ENCODE results near the gene CPNE9. TPM values are rescaled to one million over a fixed set of nuclear protein-coding genes. Genes with fewer than 3 reads are reported as not detected.

The CPNE9 gene
- total and polyA plus RNA-seq, 2 of the 8 experiments (the other 6 are each of a cell fraction or from before 2014, with no cell fraction given), result 4.8 to 6.0 TPM

GRCh38 chr3:9768141-9768775 is 64.6 kb downstream of the CPNE9 start:
- ChIA-PET CTCF (ENCODE audit: partially characterized antibody) (interaction anchor here (0.9 to 1.6 kb wide), 4 partner anchors 14 to 40 kb away, joined by 3 to 5 read pairs (median 4); no protein-coding TSS in a partner anchor), POLR2A (ENCODE audit: partially characterized antibody) (interaction anchor here (1.4 to 5.2 kb wide), 4 partner anchors 8 to 25 kb away, joined by 6 to 43 read pairs (median 12); partner anchors contain the start of genes ARPC4, OGG1 and TADA3)
- no peaks in the 10 kb centered on the region for H3K79me2 ChIP-seq (ENCODE audit: control insufficient read depth in 1 of 2, insufficient read depth in 2 of 2, low read length in 2 of 2)
- no peak overlapping the region for H4K8ac ChIP-seq (ENCODE audit: extremely low read depth, insufficient read depth, low read length)
- no peak overlapping the region for H4K5ac ChIP-seq (ENCODE audit: insufficient read length, low read depth, low read length)
- H3K27me3 ChIP-seq (replicated peaks in 1 of 4; ENCODE audit: control insufficient read depth in 3 of 4, extremely low read depth in 1 of 4, insufficient read depth in 3 of 4, low read length in 3 of 4), result peaks cover 1 to 28% (median 23%) of the 10 kb centered on the region in 4 experiments; a peak in 6 of 7 replicates
- H3K14ac ChIP-seq (ENCODE audit: insufficient read length), result no peak overlapping the region
- no peaks in the 10 kb centered on the region for H3K79me1 ChIP-seq (ENCODE audit: low read depth, low read length)
- H3K4me3 ChIP-seq (ENCODE audit: extremely low read depth in 1 of 4, insufficient read depth in 2 of 4, low read depth in 3 of 4, low read length in 4 of 4), result no peak overlapping the region
- H3K36me3 ChIP-seq (ENCODE audit: control insufficient read depth in 2 of 4, insufficient read depth in 4 of 4, low read length in 3 of 4), result no peaks in the 10 kb centered on the region
- no peak overlapping the region for H4K91ac ChIP-seq (replicated peaks; ENCODE audit: insufficient read length, low read length)
- no peak overlapping the region for H2BK20ac ChIP-seq (ENCODE audit: low read length)
- peaks cover 7% of the 10 kb centered on the region for H3K23me2 ChIP-seq (ENCODE audit: low read depth, low read length)
- no peak overlapping the region for H3K4ac ChIP-seq (replicated peaks; ENCODE audit: insufficient read length, low read depth, low read length)
- H2BK5ac ChIP-seq (ENCODE audit: low read depth, low read length), result no peak overlapping the region
- H3K23ac ChIP-seq (ENCODE audit: insufficient read length), result no peak overlapping the region
- peaks cover 0 to 5% of the 10 kb centered on the region in 2 experiments for H4K20me1 ChIP-seq (replicated peaks in 1 of 2; ENCODE audit: control insufficient read depth in 1 of 2, insufficient read depth in 2 of 2, low read length in 2 of 2)
- H2BK12ac ChIP-seq (ENCODE audit: low read depth, low read length), result no peak overlapping the region
- H3K9ac ChIP-seq (replicated peaks in 1 of 4; ENCODE audit: extremely low read depth in 1 of 4, low read depth in 3 of 4, low read length in 3 of 4), result no peak overlapping the region
- H2AK5ac ChIP-seq (ENCODE audit: low read depth, low read length), result no peak overlapping the region
- H3K9me3 ChIP-seq (ENCODE audit: insufficient read depth in 2 of 2, low read depth in 1 of 2, low read length in 1 of 2), result no peaks in the 10 kb centered on the region
- no peak overlapping the region for H3K4me2 ChIP-seq (ENCODE audit: insufficient read depth in 1 of 2, low read depth in 2 of 2, low read length in 2 of 2)
- 89% methylated on average over 6 of the region's 6 CpGs; no CpG with 5 or more reads in 1 of the 2 experiments for WGBS, 2 experiments (ENCODE audit: extremely low coverage in 1 of 2, insufficient coverage in 1 of 2, insufficient read length in 1 of 2, insufficient replicate concordance in 2 of 2, low coverage in 1 of 2, low lambda C conversion rate in 2 of 2, missing lambda C conversion rate in 1 of 2)
- H3K18ac ChIP-seq (ENCODE audit: extremely low read depth, low read length), result no peak overlapping the region
- DNase-seq (ENCODE audit: low read depth in 1 of 2, low spot score in 2 of 2) (no peak), FAIRE-seq (no peak)
- no peak overlapping the region for H3K56ac ChIP-seq (replicated peaks; ENCODE audit: insufficient read length, low read depth, low read length)
- H3K4me1 ChIP-seq (replicated peaks in 1 of 4; ENCODE audit: control insufficient read depth in 3 of 4, insufficient read depth in 4 of 4, low read length in 3 of 4), result peaks cover 0 to 10% (median 2%) of the 10 kb centered on the region in 4 experiments; a peak in 1 of 7 replicates
- H2AFZ ChIP-seq (ENCODE audit: low read length), result no peak overlapping the region
- no peak overlapping the region for H2BK15ac ChIP-seq (ENCODE audit: low read length)
- TF ChIP-seq E2F6 (IDR thresholded peaks at IDR 0.05) (no peak), GABPA (IDR thresholded peaks at IDR 0.05; ENCODE audit: borderline replicate concordance, insufficient read depth, low read length) (no peak), POU5F1 (IDR thresholded peaks at IDR 0.05; ENCODE audit: low read depth, low read length) (no peak), NRF1 (IDR thresholded peaks at IDR 0.05; ENCODE audit: low read depth, low read length) (no peak), ATF3 (IDR thresholded peaks at IDR 0.05; ENCODE audit: insufficient read depth, low read depth, low read length) (no peak), ZNF274 (IDR thresholded peaks at IDR 0.05; ENCODE audit: borderline replicate concordance, extremely low read depth, low read length) (no peak), SIRT6 (IDR thresholded peaks at IDR 0.05; ENCODE audit: low read length) (no peak), HDAC2 (IDR thresholded peaks at IDR 0.05; ENCODE audit: borderline replicate concordance in 1 of 2, low read depth in 2 of 2, low read length in 2 of 2) (no peak), JUN (IDR thresholded peaks at IDR 0.05; ENCODE audit: low read depth, low read length) (no peak)
- no peak overlapping the region for H3K27ac ChIP-seq (ENCODE audit: low read depth, low read length)
- no peak overlapping the region for H2BK120ac ChIP-seq (replicated peaks; ENCODE audit: low read depth, low read length)
